ENCODE measurements around the gene SUFU.

SUFU gene

DNA sequence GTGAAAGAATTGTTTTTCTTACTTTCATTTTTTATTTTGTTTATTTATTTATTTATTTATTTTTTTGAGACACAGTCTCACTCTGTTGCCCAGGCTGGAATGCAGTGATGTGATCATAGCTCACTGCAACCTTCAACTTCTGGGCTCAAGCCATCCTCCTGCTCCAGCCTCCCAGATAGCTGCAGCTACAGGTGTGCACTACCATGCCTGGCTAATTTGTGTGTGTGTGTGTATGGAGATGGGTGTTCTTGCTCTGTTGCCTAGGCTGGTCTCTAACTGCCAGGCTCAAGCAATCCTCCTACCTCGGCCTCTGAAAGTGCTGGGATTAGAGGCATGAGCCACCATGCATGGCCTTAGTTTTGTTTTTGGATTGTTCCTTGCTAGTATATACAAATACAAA lies 85.1 kb downstream of the SUFU start:
- H3K9me3 Mint-ChIP-seq: no peaks in the 10 kb centered on the region
- H3K4me3 Mint-ChIP-seq: no peak overlapping the region
- H3K27ac Mint-ChIP-seq: no peak overlapping the region
- H3K27me3 Mint-ChIP-seq (ENCODE audit: low read depth): no peaks in the 10 kb centered on the region
- H3K36me3 Mint-ChIP-seq (ENCODE audit: low read depth): peaks cover 5% of the 10 kb centered on the region
- peaks cover 5% of the 10 kb centered on the region for H3K4me1 Mint-ChIP-seq
- TF ChIP-seq, protein P1, sequence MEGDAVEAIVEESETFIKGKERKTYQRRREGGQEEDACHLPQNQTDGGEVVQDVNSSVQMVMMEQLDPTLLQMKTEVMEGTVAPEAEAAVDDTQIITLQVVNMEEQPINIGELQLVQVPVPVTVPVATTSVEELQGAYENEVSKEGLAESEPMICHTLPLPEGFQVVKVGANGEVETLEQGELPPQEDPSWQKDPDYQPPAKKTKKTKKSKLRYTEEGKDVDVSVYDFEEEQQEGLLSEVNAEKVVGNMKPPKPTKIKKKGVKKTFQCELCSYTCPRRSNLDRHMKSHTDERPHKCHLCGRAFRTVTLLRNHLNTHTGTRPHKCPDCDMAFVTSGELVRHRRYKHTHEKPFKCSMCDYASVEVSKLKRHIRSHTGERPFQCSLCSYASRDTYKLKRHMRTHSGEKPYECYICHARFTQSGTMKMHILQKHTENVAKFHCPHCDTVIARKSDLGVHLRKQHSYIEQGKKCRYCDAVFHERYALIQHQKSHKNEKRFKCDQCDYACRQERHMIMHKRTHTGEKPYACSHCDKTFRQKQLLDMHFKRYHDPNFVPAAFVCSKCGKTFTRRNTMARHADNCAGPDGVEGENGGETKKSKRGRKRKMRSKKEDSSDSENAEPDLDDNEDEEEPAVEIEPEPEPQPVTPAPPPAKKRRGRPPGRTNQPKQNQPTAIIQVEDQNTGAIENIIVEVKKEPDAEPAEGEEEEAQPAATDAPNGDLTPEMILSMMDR (IDR thresholded peaks at IDR 0.05; ENCODE audit: unreplicated experiment in 3 of 3): no peak

DNA sequence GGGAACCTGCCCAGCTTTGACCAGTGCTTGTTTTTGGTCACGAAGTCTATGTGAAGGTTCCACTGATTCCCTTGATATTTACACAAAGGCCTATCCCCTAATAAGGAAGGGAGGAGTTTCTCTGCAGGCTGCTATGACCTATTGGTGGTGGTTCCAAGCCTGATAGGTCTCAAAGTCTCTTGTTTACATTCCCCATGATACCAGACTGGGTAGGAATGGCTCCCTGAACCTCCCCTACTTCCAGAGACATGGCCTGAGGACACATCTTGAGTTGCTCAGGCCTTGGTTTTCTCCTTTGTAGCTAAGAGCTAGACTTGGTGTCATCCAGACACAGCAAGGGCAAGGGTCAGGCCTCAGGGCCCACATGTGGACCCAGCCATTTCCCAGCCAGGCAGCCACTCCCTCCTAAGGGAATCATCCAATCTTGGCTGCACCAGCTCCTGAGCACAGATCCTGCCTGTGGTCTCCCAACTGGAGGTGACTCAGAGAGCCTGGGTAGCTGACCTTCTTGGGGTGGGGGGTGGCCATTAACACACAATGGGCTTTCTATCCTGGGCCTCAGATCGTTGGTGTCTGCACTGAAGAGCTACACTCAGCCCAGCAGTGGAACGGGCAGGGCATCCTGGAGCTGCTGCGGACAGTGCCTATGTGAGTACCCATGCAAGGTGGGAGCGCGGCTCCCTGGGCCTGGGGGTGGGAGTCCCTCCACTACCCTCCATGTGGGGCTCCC lies 89.5 kb downstream of the SUFU start:
- Mint-ChIP-seq H3K36me3 (ENCODE audit: low read depth) (peaks cover 18% of the 10 kb centered on the region), H3K4me3 (no peak overlapping the region), H3K9me3 (no peaks in the 10 kb centered on the region), H3K27ac (no peak overlapping the region), H3K4me1 (peaks cover 11% of the 10 kb centered on the region), H3K27me3 (ENCODE audit: low read depth) (no peaks in the 10 kb centered on the region)
- TF ChIP-seq, protein P1 (IDR thresholded peaks at IDR 0.05; ENCODE audit: unreplicated experiment in 3 of 3): no peak

DNA sequence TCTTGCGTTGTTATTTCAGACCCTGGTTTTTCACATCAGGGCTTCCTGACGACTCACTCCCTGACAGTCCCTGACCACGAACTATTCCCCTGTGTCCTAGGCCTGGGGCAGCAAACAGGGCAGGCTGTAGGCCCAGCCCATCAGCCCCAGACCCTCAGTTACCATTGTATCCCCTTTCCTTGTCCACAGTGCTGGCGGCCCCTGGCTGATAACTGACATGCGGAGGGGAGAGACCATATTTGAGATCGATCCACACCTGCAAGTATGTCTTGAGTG lies 90.0 kb downstream of the SUFU start:
- TF ChIP-seq, protein P1 (IDR thresholded peaks at IDR 0.05; ENCODE audit: unreplicated experiment in 3 of 3): no peak
- Mint-ChIP-seq H3K4me1 (peaks cover 15% of the 10 kb centered on the region), H3K36me3 (ENCODE audit: low read depth) (peaks cover 23% of the 10 kb centered on the region), H3K4me3 (no peak overlapping the region), H3K27me3 (ENCODE audit: low read depth) (no peaks in the 10 kb centered on the region), H3K27ac (no peak overlapping the region), H3K9me3 (no peaks in the 10 kb centered on the region)

DNA sequence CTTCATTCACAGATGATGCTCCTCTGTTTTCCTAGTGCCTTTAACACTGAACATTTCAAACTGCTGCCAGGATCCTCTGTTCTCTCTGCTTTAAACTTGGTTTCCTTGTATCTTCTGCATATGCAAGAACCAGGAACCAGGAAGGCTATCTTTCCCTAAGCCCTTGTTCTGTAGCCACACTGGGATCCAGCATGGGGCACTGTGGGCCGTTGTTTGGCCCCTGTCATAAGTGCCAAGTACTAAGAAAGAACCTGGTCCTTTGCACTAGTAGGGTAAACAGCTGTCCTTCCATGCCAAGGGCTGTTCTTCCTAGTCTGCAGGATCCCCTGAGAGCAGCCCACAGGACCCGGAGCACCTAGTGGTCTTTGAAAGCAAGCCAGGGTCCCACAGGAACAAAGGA lies 91.5 kb downstream of the SUFU start:
- TF ChIP-seq, protein P1 (IDR thresholded peaks at IDR 0.05; ENCODE audit: unreplicated experiment in 3 of 3): no peak
- Mint-ChIP-seq H3K36me3 (ENCODE audit: low read depth) (peaks cover 30% of the 10 kb centered on the region), H3K27me3 (ENCODE audit: low read depth) (no peaks in the 10 kb centered on the region), H3K4me3 (no peak overlapping the region), H3K27ac (no peak overlapping the region), H3K9me3 (no peaks in the 10 kb centered on the region), H3K4me1 (peaks cover 31% of the 10 kb centered on the region)

DNA sequence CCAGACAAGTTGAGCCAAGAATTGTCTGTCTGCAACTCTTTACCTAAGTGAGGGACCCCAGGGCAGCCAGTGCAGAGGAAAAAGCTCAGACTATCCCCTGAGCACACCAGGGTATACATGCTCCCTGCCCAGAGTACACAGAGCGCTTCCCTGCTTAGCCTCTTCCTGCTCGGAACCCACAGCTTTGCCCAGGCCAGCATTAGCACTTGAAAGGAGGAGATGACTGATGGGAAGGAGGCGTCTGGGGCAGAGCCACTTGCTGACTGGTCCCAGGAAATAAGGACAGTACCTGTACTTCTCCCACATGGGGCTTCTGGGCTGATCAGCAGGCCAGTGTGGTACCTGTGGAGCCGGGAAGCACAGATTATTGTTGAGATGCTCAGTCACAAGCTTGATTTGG lies 92.1 kb downstream of the SUFU start:
- peaks cover 37% of the 10 kb centered on the region for H3K4me1 Mint-ChIP-seq
- no peak overlapping the region for H3K4me3 Mint-ChIP-seq
- H3K36me3 Mint-ChIP-seq (ENCODE audit: low read depth): peaks cover 33% of the 10 kb centered on the region
- H3K27ac Mint-ChIP-seq: peak overlapping the region in 1 of 3 experiments; percentile 96
- H3K9me3 Mint-ChIP-seq: no peaks in the 10 kb centered on the region
- TF ChIP-seq, protein P1 (IDR thresholded peaks at IDR 0.05; ENCODE audit: unreplicated experiment in 3 of 3): no peak
- H3K27me3 Mint-ChIP-seq (ENCODE audit: low read depth): no peaks in the 10 kb centered on the region

DNA sequence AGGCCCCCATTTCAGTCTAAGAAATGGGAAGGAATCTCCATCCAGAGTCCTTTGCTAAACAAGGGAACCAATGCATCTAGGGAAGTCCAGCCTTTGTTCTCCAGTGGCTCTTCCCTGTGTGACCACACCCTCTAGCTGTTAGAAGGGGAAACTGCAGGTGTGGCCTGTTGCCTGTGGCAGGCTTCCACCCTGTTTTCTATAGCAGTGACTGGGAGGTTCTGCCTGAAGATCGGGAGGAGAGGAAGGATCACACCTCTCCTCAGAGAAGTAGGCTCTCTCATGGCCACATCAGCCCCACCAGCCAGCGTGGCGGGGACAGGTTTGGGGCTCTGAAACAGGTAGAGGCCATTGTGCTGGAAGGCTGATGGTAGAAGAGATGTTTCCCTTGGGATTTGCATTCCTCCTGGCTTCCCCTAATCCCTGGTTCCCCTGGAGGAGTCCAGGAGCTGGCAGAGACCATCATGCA lies 92.8 kb downstream of the SUFU start:
- peak overlapping the region; percentile 79 to 96 (median 89) for H3K27ac Mint-ChIP-seq
- no peaks in the 10 kb centered on the region for H3K27me3 Mint-ChIP-seq (ENCODE audit: low read depth)
- TF ChIP-seq, protein P1 (IDR thresholded peaks at IDR 0.05; ENCODE audit: unreplicated experiment in 3 of 3): peak; percentile 77 to 79 (median 79)
- H3K36me3 Mint-ChIP-seq (ENCODE audit: low read depth): peaks cover 33% of the 10 kb centered on the region
- no peaks in the 10 kb centered on the region for H3K9me3 Mint-ChIP-seq
- peaks cover 39% of the 10 kb centered on the region for H3K4me1 Mint-ChIP-seq
- H3K4me3 Mint-ChIP-seq: no peak overlapping the region

Data from nephron (organoid).